Endometrial microvascular endothelial cells (primary cell): Measurements from ENCODE around the gene FAM3A. TPM values are rescaled to one million over a fixed set of nuclear protein-coding genes. Genes with fewer than 3 reads are reported as not detected.

Source experiments
- in situ Hi-C: cut with HindIII; loops from 2 replicates; pipeline ENCODE4 v1.10.0; 2017; ENCODE audit warnings: low sequenced_read_pairs, low pct_unique_long_range_greater_than_20kb; ENCODE audit errors: inconsistent ontology term
- total RNA-seq: library from RNA; depleted of rRNA; stranded (reverse); fragments of >200 nt; gene quantifications from one replicate; pipeline ENCODE4 v1.2.3, GENCODE V29; 2015; ENCODE audit errors: inconsistent ontology term

The FAM3A gene
- total RNA-seq, 1 donor from 2014 or later = 44.4 TPM

- in situ Hi-C loops = no loop called here
Measured at GRCh38 chrX:154539077-154539476, 23.0 kb upstream of the FAM3A start.

GRCh38 chrX:154535892-154536291 is 19.9 kb upstream of the FAM3A start:
- in situ Hi-C loops = no loop called here

GRCh38 chrX:154534526-154535322 is 18.7 kb upstream of the FAM3A start:
- in situ Hi-C loops = no loop called here

DNA sequence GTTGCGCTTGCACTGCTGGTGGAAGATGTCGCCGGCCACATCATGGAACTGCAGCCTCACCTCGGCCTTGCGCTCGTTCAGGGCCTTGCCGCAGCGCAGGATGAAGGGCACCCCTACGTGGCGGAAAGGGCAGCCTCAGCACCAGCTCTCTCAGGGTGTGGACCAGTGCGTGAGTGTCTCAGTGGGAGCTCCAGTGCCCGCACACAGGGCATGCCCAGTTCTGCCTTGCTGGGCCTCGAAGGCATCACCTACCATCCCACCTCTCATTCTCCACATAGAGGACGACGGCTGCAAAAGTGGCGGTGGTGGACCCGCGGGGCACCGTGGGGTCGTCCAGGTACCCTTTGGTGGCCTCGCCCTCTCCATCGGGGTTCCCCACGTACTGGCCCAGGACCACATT is 16.7 kb upstream of the FAM3A start:
- in situ Hi-C loops = no loop called here

GRCh38 chrX:154531626-154532025 is 15.6 kb upstream of the FAM3A start:
- in situ Hi-C loops = no loop called here

DNA sequence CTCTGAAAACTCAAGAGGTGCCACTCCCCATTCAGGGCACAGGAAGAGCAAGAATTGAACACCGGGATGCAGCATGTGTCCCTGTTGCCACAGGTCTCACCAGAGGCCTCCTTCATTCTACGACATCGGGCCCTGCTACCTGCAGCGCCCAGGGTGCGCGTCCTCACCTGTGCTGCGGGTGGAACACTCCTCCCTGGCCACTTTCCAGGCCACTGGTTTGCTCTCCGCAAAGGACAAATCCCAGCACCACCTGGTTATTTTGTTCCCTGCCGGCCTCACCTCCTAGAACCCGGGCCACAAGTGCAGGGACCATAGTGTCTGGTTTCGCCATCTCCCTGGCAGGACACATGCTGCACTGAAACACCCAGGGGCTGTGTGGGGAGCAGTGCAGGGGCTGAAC is 14.3 kb upstream of the FAM3A start:
- in situ Hi-C loops = no loop called here

GRCh38 chrX:154529206-154529612 is 13.2 kb upstream of the FAM3A start:
- in situ Hi-C loops = no loop called here

DNA sequence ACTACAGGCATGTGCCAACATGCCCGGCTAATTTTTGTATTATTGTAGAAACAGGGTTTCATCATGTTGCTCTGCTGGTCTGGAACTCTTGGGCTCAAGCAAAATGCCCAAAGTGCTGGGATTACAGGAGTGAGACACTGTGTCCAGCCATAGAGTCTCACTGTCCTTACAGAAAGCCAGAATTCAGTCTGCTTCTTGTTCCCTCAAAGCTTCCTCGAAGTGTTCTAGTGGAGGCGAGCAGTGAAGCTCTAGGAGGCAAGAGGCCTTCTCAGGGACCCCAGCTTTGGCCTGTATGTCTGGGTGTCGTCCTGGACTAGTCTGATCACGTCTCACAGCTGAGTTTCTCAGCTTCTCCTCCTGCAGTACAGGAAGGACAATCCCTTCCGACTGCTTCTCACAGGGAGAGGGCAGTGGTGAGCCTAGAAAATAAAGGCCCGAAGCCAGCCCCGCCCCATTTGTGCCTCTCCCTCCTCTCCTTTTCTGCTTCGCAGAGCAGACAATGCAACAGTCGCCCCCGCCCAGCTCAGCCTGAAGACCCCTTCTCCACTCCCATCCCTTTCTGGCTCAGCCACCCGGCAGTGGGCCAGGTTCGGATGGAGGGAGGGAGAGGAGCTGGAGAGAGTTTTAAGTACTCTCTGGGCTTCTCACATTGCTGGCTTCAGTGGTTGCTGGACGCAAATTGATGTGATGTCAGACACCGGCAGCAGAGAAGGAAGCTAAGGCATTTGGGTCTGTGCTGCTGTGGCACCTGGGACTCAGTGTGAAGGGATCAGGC is 11.1 kb upstream of the FAM3A start:
- in situ Hi-C loops = no loop called here

GRCh38 chrX:154525606-154526490 is 9.8 kb upstream of the FAM3A start:
- in situ Hi-C loops = no loop called here

GRCh38 chrX:154519389-154519788 is 3.4 kb upstream of the FAM3A start:
- in situ Hi-C loops = no loop called here

GRCh38 chrX:154517101-154517781 is 1.2 kb upstream of the FAM3A start:
- in situ Hi-C loops = no loop called here

DNA sequence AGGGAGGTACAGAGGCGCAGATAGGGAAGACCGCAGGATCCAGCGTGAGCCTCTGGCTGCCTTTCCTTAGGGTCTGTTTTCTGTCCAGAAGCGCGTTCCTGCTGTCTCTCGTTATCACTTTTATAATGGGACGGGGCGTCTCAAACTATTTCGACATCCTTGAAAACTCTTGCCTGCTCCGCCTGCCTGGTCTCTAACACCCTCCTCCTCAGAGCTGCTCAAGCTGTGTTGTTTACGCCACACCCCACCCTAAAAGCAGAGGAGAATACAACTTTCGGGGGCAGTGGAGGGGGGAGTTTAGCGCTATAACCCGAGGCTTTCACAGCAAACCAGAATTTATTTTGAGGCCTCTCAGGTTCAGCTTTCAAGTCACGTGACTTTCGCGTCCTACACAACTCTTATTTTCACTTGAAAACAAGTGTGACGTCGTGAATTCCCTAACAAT is 646 bp upstream of the FAM3A start:
- in situ Hi-C loops = no loop called here

DNA sequence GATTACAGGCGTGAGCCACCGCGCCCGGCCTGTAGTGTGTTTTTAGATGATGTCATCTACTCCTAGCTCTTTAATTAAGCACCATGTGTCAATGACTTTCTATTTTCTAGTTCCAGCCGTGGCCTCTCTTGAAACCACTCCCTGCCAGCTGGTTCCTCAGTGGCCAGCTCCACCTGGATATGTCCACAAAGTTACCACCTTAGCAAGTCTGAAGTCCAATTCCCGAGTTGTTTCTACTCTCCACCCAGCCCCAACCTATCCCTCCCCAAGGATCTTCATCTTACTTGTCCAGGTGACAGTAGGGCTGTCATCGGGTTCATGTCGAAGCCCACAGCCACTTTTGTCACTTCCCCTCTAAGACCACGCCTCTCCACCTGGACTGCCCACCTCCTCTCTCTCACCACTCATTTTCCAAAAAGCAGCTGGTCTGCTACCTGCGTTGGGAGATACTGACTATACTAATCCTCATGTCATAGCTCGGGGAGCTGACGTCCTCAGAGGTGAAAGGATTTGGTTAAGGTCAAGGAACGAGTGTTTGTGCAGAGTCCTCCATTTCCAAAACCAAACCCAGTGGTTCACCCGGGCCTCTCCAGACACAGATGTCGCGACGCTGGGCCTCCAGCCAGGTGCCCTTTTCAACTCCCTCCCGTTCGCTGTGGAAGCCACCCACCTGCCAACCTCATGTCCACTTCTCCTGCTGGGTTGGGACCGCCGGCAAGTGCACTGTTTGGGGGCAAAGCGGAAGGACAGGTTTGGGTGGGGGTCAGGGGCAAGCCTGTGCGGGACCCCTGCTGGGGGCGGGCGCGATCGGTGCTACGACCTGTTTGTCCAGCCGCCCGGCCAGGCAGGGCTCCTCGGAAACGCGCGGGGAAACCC is 704 bp downstream of the FAM3A start:
- in situ Hi-C loops = no loop called here

DNA sequence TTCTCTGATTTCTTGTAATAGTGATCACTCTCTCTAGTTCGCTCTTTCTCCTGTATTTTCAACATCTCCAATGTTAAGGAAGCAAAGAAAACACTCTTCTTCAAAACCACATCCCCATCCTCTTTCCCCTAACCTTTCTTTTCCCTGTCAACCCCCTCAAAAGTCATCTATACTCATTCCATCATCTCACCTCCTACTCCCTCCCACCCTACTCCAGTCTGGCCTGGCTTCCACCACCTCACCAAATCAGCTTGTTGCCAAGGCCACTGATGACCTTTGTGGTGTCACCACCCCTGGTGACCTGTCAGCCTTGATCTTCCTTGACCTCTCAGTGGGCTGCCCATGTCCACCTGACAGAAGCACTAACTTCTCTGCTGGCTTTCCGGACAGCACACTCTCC is 2.3 kb downstream of the FAM3A start:
- in situ Hi-C loops = no loop called here

- in situ Hi-C loops = no loop called here
Measured at GRCh38 chrX:154512879-154513553, 3.0 kb downstream of the FAM3A start.

GRCh38 chrX:154511761-154512160 is 4.3 kb downstream of the FAM3A start:
- in situ Hi-C loops = no loop called here

DNA sequence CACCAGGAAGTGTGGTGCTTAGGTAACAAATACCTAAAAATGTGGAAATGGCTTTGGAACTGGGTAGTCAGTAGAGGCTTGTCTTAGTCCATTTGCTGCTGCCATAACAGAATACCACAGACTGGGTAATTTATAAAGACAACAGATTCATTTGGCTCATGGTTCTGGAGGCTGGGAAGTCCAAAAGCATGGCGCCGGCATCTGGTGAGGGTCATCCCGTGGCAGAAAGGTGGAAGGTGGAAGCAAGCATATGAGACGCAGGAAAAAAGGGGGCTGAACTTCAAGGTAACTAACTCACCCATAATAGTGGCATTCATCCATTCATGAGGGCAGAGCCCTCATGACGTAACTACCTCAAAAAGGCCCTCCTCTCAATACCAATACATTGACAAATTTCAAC is 6.6 kb downstream of the FAM3A start:
- in situ Hi-C loops = no loop called here
